Activated naive CD8-positive, alpha-beta T cell treated with anti-CD3 and anti-CD28 coated beads, Interleukin-2, amount 50 U/mL, for 16 hours (primary cell): ENCODE data around the gene FNBP1.

Experiments
- DNase-seq: peaks from one replicate; pipeline ENCODE4 v3.0.0-alpha.2; 2020; ENCODE audit warnings: low read depth, low spot score

FNBP1 gene

DNA sequence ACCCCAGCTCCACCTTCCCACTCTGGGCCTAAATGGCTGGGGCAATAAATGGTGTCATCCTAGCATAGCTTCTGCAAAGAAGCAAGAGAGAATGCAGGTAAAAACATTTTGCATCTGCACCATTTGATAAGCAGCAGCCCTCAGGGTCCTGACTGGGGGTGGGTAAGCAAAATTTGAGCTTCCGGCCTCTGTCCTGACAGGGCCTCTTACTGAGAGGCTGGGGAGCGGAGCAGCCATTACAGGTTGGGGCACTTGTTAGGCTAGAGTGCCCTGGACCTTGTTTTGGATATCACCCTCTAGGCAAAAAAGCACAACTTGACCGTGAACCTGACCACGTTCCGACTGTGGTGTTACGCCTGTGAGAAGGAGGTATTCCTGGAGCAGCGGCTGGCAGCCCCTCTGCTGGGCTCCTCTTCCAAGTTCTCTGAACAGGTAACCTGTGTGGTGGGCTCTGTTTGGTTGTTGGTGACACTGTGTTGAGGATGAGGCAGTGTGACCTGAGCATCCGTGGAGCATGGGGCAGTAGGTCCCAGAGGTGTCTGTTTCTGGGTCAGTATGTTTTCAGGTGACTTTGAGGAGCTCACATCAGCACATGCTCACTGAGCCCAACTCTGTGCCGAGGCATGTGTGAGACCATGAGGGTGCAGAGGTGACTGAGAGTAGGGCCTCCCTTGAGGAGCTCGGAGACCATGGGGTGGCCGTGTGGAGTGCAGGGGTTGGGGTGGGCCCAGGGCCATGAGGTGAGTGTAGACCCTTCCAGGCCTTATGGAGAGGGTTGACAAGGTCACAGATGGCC, 184.6 kb downstream of the FNBP1 start:
- DNase-seq, result no peak

DNA sequence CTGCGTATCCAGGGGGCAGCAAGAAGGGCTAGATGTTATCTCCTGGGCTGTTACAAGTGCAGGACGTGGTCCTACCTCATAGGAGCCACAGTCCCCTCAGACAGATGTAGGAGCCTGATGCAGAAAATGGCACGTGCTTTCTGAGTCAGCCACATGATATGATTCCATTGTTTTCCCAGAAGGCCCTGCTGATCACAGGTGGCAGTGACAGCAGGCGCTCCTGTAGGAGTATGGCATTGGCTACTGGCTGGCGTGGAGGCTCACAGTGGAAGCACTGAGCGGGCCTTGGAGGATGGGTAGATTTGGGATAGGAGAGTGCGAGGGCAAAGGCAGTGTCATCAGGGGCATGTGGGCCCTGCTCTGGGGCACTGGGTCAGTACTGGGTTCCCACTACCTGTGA, 185.8 kb downstream of the FNBP1 start:
- no peak for DNase-seq

DNA sequence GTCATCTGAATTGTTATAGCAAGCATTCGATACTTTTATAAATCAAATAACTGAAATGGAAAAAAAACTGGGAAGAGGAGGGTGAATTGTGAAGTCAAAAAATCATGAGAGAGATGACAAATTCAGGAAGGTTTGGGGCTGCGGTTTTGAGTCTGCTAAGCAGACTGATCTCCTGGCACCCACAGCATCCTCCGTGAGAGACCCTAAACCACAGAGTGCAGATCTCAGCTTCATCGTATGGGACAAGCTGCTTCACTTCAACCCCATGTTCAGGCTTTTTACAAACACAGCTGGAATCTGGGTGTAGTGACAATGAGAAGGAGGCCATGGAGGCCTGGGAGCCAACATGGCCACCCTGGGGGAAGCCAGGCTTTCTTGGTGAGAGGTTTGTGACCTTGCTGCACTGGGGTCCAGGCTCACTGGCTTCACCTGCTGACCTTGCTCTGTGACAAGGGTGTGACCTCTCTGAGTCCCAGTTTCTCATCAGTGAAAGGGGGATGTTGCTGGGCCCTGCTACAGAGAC, 188.3 kb downstream of the FNBP1 start:
- DNase-seq, result no peak

DNA sequence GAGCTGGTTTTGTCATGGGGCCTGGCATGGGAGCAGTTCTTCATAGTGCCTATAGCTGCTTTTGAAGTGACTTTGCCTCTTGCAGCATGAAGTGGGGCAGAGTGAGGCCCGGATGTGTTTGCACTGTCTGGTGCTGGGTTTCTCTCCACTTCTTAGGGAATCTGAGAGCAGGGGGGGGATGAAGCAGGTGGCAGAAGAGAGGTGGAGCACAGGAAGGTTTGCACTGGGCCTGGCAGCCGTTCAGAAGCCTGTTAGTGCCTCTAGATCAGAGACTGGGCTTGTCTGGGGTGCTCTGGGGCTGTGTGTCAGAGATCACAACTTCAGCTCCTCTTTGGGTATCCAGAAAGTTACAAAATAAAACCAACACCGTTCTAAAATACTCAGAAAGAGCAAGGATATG, 189.4 kb downstream of the FNBP1 start:
- DNase-seq, result no peak

DNA sequence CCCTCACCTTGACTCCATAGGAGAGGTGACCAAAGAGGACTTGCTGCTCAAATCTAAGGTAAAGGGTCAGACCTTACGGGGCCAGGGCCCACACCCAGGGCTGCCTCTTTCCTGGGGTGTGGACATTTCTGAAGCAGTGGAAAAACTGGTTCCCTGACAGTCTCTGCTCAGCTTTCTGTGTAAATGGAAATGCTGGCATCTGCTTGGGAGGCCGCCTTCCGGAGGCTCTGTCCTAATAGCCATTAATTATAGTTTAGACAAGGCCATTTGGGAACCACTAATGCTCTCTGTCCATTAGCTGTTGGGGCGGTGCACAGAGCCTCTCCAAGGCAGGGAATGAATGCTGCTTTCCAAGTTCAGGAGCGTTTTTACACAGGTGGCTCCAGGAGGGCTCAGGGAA, 190.4 kb downstream of the FNBP1 start:
- DNase-seq, result no peak

DNA sequence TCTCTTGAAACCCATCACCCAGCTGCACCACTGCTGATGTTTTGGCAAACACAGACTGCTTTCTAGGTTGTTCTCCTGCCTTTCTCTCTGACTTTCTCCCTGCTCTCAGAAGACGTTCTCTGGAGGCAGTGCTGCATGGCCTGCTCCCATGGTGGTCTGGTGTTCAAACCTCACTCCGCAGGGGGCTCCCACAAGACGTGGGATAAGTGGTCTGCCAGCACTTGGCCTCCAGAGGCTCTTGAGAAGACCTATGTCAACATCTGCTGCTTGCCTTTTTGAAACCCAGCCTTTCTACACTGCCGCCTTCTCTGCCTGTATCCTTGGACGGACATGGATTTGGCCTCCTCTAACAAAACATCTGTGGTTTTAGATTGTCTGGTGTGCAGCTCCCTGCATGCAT, 191.2 kb downstream of the FNBP1 start:
- no peak for DNase-seq

DNA sequence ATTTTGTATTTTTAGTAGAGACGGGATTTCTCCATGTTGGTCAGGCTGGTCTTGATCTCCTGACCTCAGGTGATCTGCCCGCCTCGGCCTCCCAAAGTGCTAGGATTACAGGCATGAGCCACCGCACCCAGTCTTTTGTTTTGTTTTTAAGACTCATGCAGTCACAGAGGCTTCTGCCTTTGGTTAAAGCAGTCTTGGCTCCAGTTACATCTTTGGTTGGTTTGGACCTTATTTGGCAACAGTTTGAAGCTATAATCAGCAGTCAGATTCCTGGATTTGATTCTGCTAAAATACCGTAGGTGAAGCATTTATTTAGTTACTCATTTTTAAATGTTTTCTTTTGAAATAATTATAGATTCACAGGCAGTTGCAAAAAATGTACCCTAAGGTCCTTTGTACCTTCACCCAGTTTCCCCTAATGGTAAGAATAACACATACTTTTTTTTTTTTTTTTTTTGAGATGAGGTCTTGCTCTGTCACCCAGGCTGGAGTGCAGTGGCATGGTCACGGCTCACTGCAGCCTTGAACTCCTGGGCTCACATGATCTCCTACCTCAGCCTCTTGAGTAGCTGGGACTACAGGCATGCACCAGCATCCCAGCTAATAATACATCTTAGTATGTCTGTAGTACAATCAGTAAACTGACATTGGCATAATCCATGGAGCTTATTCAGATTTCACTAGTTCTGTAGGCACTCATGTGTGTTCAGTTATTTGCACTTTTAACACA, 192.0 kb downstream of the FNBP1 start:
- no peak for DNase-seq

DNA sequence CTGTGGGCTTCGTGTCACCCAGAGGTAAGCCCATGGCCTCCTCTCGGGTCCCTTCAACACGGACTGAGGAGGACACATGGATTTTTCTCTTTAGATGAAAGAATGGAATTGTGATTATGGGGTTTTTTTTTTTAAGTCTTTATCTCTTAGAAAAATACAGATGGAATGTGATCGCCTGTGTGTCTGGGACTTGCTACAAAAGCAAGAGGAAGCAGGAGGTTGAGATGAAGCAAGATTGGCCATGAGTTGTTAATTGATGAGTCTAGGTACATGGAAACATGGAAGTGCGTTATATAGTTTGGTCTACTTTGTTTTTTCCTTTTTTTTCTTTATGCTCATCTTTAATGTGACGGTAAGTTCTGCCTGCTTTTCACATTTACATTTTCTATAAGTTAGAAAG, 193.1 kb downstream of the FNBP1 start:
- DNase-seq, result no peak

DNA sequence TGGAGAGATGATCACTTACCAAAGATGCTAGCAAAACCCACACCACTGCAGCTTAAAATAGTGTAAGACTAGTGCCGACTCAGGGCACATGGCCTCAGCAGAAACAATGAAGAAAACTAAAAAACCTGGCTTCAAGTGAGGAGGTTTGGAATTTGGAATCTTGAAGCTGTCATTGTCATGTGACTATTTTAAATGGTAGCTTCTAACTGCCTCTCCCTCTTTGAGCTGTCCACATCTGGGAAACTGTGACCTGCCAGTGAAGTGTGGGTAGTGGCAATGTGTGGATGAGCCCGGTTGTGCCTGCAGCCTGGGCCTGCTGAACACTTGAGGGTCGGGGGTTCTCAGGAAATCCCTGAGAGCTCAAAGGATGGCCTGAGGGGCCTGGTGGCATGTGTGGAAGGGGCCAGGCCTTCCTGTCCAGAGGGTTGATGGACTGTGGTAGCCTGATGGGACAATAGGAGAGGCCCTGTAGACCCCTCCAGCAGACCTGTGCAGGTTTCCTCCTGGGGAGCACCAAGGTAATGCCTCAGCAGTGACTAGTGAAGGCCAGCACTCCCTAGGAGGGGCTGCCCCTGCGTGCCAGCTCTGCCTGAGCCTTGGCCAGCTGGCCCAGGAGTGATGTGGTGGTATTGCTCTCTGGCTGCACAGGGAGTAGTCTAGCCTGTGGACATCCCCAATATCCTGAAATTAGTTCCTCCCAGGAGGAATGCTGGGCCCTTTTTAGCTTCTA, 194.1 kb downstream of the FNBP1 start:
- no peak for DNase-seq

DNA sequence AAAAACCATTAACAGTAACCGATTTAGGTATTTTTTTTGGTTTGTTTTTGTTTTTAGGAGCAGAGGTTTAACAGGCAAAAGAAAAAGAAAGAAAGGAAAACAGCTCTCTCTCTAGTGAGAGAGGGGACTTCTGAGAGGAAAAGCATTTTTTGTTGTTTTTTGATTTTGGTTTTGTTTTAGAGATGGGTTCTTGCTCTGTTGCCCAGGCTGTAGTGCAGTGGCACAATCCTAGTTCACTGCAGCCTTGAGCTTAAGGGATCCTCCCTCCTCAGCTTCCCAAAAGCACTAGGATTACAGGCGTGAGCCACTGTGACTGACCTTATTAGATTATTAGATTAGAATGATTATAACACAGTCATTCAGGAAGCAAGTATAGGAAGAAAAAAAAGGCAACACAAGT, 197.6 kb downstream of the FNBP1 start:
- no peak for DNase-seq

DNA sequence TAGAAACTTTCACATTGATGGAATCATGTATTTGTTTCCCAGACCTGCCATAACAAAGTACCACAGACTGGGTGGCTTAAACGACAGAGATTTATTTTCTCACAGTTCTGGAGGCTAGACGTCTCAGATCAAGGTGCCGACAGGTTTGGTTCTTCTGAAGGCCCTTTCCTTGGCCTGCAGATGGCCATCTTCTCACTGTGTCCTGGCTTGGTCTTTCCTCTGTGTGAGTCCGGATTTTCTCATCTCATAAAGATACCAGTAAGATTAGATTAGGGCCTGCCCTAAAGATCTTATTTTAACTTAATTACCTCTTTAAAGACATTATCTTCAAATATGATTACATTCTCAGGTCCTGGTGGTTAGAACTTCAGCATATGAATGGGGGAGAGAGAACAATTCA, 201.9 kb downstream of the FNBP1 start:
- DNase-seq, result no peak

DNA sequence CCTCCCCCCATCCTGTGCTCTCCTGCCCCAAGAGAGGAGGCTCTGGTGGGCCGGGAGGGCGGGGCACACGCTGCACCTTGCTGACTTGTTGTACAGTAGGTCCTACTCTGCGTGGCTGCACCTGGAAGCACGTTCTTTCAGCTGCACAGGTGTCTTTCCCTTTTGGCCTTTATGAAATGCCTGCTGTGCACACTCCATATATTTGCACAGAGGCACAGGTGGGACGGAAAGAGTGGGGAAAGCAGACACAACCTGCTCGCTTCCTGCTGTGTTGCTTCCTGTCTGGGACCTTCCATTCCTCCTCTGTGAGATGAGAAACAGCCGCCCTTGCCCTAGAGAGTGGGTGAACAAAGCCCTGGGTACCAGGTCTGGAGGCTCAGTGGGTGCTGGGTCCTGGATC, 203.0 kb downstream of the FNBP1 start:
- DNase-seq, result no peak

DNA sequence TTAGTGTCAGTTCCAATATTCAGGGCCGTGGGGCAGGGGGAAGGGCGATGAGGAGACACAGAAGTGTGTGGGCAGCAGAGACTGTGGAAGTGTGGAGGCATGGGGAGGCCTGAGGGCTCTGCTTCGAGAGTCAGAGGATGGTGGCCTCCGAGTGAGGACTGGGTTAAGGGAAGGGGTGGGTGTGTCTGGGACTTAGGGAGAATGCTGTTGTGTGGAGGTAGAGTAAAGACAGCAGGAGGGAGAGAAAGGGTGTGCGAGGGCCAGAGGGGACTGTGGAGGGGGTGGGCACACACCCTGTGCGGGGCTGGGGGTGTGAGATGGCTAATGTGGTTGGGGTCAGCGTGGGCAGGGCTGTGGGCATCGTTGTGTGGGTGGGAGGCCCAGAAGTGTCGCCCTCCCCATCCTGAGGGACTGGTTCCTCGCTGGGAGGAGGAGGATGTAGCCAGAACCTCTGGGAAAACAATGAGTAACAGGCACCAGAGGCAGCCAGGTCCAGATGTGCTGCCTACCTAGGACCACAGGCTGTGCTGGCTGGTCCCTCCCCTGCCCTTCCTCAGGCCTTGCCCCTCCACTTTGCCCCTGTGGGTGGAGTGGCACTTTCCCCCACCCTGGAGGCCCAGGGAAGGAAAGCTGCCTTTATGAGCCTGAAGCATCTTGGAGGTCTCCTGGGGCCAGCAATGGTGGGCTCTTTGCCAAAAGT, 203.5 kb downstream of the FNBP1 start:
- DNase-seq, result no peak

DNA sequence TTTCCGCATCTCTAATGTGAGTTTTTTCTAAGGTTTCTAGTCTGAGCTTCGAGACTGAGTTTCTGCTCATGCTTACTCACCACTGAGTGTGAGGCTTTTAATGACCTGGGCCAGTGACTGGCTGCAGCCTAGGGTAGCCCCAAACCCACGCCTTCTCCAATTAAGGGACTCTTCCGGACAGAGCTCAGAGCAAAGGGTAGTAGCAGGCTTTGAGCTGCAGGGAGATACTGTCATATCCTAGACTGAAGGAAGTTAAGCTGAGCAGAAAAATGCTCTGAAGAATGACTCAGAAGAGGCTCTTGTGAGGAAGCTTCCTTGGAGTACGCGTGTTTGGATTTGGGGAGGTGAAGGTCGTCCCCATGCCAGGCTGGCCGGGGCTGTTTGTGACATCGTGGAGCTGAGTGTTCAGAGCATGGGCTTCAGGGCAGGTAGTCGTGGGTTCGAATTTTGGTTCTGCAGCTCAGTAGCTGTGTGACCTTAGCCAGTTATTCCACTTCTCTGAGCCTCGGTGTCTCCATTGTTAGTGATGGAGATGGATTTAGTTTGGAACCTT, 204.2 kb downstream of the FNBP1 start:
- no peak for DNase-seq
